Kidney epithelial cell (primary cell): Measurements from ENCODE around the gene SPOPL. TPM values are rescaled to one million over a fixed set of nuclear protein-coding genes. Genes with fewer than 3 reads are reported as not detected.

Source experiments
- DNase-seq: peaks from one replicate; pipeline ENCODE4 v3.0.0-alpha.2; 2010; ENCODE audit warnings: low read depth
- H3K27me3 ChIP-seq: 2 replicates; pipeline ENCODE4 v1.6.0; 2011; ENCODE audit warnings: low read length; ENCODE audit not compliant: control insufficient read depth, insufficient read depth
- H3K36me3 ChIP-seq: 2 replicates; pipeline ENCODE4 v1.5.1; 2011; ENCODE audit warnings: low read length; ENCODE audit not compliant: control insufficient read depth, insufficient read depth
- H3K4me3 ChIP-seq: 2 replicates; pipeline ENCODE4 v1.5.1; 2011; ENCODE audit warnings: low read depth, mild to moderate bottlenecking, control low read depth, low read length
- total RNA-seq: library from RNA; depleted of rRNA; stranded (reverse); fragments of >200 nt; gene quantifications from 2 replicates; pipeline ENCODE4 v1.2.3, GENCODE V29; 2015
- TF ChIP-seq, protein P1 (sequence below): IDR thresholded peaks from 2 replicates; pipeline ENCODE4 v1.5.1; 2011; ENCODE audit warnings: mild to moderate bottlenecking, moderate library complexity, low read length, control low read depth, inconsistent platforms; ENCODE audit not compliant: insufficient read depth, poor library complexity, severe bottlenecking

The SPOPL gene
- total RNA-seq, 1 donor from 2014 or later, result 19.3 TPM

DNA sequence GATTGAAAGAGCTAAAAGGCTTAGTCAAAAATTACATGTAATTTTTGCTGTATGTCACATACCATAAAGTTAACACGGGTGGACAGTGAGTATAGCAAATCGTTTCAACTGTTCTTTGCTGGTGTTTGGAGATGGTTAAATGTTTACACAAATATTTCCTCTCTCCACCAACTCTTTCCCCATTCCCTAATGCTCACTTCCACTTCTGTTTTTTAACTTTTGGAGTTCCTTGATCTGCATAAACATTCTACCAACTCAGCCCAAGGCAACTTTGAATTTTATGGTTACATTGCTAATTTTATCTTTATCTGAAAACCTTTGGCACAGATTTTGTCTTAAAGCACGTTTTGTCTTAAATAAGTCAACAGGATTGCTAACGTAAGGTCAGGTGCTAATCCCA lies 1.9 kb upstream of the SPOPL start:
- no peaks in the 10 kb centered on the region for H3K36me3 ChIP-seq
- H3K4me3 ChIP-seq, result no peak overlapping the region
- H3K27me3 ChIP-seq, result no peaks in the 10 kb centered on the region
- no peak for DNase-seq
- TF ChIP-seq, protein P1, sequence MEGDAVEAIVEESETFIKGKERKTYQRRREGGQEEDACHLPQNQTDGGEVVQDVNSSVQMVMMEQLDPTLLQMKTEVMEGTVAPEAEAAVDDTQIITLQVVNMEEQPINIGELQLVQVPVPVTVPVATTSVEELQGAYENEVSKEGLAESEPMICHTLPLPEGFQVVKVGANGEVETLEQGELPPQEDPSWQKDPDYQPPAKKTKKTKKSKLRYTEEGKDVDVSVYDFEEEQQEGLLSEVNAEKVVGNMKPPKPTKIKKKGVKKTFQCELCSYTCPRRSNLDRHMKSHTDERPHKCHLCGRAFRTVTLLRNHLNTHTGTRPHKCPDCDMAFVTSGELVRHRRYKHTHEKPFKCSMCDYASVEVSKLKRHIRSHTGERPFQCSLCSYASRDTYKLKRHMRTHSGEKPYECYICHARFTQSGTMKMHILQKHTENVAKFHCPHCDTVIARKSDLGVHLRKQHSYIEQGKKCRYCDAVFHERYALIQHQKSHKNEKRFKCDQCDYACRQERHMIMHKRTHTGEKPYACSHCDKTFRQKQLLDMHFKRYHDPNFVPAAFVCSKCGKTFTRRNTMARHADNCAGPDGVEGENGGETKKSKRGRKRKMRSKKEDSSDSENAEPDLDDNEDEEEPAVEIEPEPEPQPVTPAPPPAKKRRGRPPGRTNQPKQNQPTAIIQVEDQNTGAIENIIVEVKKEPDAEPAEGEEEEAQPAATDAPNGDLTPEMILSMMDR, result no peak

DNA sequence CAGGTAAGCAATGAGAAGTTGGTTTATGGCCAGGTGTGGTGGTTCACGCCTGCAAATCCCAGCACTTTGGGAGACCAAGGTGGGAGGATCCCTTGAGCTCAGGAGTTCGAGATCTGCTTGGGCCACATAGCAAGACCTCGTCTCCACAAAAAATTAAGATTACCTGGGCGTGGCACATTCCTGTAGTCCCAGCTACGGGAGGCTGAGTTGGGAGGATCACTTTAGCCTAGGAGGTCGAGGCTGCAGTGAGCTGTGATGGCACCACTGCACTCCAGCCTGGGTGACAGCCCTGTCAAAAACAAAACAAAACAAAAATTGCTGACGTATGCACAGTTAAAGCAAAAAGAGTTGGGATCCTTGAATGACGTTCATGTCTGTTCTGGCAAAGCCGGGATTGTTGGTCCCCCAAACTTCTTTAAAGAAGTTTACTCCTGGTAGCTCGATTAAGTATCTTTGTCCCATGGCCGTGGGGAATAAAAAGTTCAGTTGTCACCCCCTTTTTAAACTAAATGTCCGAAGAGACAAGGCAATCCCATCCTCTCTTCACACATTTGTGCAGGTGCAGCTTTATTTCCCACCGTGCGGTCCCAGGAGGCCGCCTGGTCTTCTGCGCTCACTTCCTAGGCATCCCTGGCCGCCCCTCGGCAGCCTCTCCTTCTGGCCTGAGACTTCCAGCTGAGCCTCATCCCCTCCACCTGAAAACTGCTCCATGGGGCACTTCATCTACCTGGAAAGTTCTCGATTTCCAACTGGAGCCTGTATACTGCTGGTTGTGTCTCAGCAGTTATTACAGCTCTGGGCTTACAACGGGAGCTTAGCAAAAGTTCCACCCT lies 762 bp upstream of the SPOPL start:
- no peaks in the 10 kb centered on the region for H3K36me3 ChIP-seq

DNA sequence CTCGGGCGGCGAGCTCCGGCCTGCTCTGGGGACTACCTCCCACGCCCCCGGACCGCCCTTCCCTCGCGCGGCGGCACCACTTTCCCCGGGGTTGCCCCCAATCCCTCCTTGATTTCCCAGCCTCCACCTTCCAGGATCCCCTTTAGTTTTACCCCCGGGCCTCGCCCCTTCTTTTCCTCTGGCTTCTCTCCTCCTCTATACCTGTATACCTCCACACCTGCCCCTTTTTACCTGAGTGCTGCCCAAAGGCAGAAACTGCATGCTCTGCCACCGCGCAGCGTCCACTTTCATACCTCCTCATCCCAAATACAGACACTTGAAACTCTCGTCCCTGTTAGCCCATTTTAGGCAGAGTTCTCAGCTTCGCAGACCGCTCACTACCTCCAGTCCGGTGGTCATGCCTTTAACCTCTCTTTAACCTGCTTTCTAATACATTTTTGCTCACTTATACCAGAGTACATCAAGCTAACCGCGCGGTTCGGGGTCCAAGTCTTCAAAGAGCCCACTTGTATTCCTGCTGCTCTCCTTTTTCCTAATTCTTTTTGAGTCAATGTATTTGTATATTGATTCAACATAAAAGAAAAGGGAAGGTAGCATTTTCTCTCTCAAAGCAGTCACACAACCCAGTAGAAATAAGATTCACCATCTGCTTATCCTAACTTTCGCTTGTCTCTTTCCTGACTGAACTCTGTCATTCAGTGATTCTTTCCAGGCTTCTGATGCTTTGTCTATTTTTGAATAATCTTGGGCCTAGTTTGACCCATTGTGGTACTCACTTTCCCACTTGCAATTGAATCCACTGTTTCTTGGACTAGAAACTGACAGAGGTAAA lies 901 bp downstream of the SPOPL start:
- no peaks in the 10 kb centered on the region for H3K36me3 ChIP-seq
- H3K4me3 ChIP-seq, result peak overlapping the region; percentile 78
- H3K27me3 ChIP-seq, result no peaks in the 10 kb centered on the region
- TF ChIP-seq, protein P1, result no peak
- DNase-seq, result no peak

More for the DNA sequence above, 762 bp upstream of the SPOPL start:
- Histone ChIP-seq H3K4me3 (peak overlapping the region; percentile 78), H3K27me3 (no peaks in the 10 kb centered on the region)
- DNase-seq, result no peak
- TF ChIP-seq, protein P1, result no peak

DNA sequence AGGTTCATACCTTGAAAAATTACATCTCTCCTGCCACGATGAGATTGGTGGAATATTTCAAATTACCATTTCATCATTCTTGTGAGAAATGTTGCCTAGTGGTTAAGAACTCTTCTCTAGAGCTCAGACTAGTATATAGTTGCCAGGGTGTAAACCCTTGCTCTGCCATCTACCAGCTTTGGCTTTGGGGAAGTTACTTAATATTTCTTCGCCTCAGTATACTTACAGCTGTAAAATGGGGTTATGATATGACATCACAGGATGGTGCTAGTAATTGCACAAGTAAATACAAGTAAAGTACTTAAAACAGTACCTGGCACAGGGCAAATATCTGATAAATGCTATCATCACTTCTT lies 1.5 kb downstream of the SPOPL start:
- no peaks in the 10 kb centered on the region for H3K27me3 ChIP-seq
- DNase-seq, result no peak
- H3K4me3 ChIP-seq, result peak overlapping the region; percentile 78
- no peaks in the 10 kb centered on the region for H3K36me3 ChIP-seq
- TF ChIP-seq, protein P1, result no peak

DNA sequence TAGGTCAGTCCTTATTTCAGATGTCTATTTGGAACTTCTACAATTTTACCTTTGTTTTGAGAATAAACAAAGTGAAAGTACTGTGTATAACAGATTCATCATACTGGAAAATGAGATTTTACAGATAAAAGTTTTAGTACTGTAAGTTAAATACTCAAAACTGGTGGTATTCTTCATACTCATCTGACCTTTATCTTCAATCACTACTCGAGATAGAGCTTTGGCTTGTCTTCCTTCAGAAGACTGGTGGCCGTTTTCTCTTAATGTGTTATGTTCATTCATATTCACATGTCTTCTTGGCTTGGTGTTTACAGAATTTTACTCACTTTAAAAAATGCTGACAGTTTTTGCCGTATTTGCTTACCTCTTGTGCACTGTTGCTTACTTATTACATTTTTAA lies 2.1 kb downstream of the SPOPL start:
- no peak for DNase-seq
- TF ChIP-seq, protein P1, result no peak

More for the DNA sequence above, 2.1 kb downstream of the SPOPL start:
- no peaks in the 10 kb centered on the region for H3K27me3 ChIP-seq
- peak overlapping the region; percentile 13 for H3K4me3 ChIP-seq
- H3K36me3 ChIP-seq, result no peaks in the 10 kb centered on the region
